B cell (primary cell): ENCODE data around the gene SENP8.

Source experiments
- CTCF ChIP-seq: fragments of 200-600 bp; IDR thresholded peaks from one replicate; pipeline ENCODE4 v1.8.0; 2022; ENCODE audit warnings: antibody characterized with exemption, mild to moderate bottlenecking
- EZH2 ChIP-seq: IDR thresholded peaks from 2 replicates; pipeline ENCODE4 v1.6.1; 2012; ENCODE audit warnings: borderline replicate concordance, low read depth, mild to moderate bottlenecking, moderate library complexity, low read length; ENCODE audit not compliant: insufficient read depth, poor library complexity, severe bottlenecking

GRCh38 chr15:72127724-72128322, 9.6 kb downstream of the SENP8 start:
- TF ChIP-seq CTCF: no peak
- no peak for TF ChIP-seq EZH2
